ENCODE data around the gene CCDC149. TPM values are rescaled to one million over a fixed set of nuclear protein-coding genes. Genes with fewer than 3 reads are reported as not detected.

The CCDC149 gene
- polyA plus RNA-seq, 2 of the 4 experiments (the other 2 are of a cell fraction) = 1.4 to 2.8 TPM

- no peak for DNase-seq (ENCODE audit: low read depth in 1 of 2, low spot score in 1 of 2)
- 75% methylated on average over 3 of the region's 3 CpGs for WGBS (ENCODE audit: missing lambda C conversion rate)
- H3K4me1 ChIP-seq = no peaks in the 10 kb centered on the region
- H3K4me2 ChIP-seq = no peak overlapping the region
- ATAC-seq = no peak
- TF ChIP-seq MYC (IDR thresholded peaks at IDR 0.05; ENCODE audit: borderline replicate concordance, low read length) (no peak), REST (IDR thresholded peaks at IDR 0.05) (no peak), PBX3 (IDR thresholded peaks at IDR 0.05) (no peak), RNF2 (IDR thresholded peaks at IDR 0.05; ENCODE audit: borderline replicate concordance, low read depth) (no peak), KDM5A (IDR thresholded peaks at IDR 0.05) (no peak), RAD21 (conservative IDR thresholded peaks at IDR 0.05 in 1 of 2, IDR thresholded peaks at IDR 0.05 in 1 of 2) (no peak), ATOH8 (CRISPR knock-in tag; IDR thresholded peaks at IDR 0.05; ENCODE audit: low read depth) (no peak), ELK1 (IDR thresholded peaks at IDR 0.05; ENCODE audit: low read depth, low read length) (no peak)
- ChIA-PET POLR2A (no interaction called here), CTCF (no interaction called here)
- FAIRE-seq = no peak
- no peak overlapping the region for H3K27ac ChIP-seq
- H3K4me3 ChIP-seq = no peak overlapping the region
- H3K9me3 ChIP-seq = no peaks in the 10 kb centered on the region
Measured at GRCh38 chr4:24840826-24841543, 71.9 kb downstream of the CCDC149 start.

GRCh38 chr4:24840362-24840761, 72.5 kb downstream of the CCDC149 start:
- FAIRE-seq (no peak), ATAC-seq (no peak), DNase-seq (ENCODE audit: low read depth in 1 of 2, low spot score in 1 of 2) (no peak)
- H3K4me3 ChIP-seq = no peak overlapping the region
- CTCF ChIA-PET = no interaction called here
- TF ChIP-seq GATA3 (IDR thresholded peaks at IDR 0.05; ENCODE audit: borderline replicate concordance) = no peak
- no peak for TF ChIP-seq FOXS1 (CRISPR knock-in tag; IDR thresholded peaks at IDR 0.05)
- H3K4me2 ChIP-seq = no peak overlapping the region
- H3K4me1 ChIP-seq = no peaks in the 10 kb centered on the region
- WGBS (ENCODE audit: missing lambda C conversion rate) = 88% methylated on average over 5 of the region's 5 CpGs
- no peaks in the 10 kb centered on the region for H3K9me3 ChIP-seq
- POLR2A ChIA-PET = no interaction called here
- H3K27ac ChIP-seq = no peak overlapping the region

- CTCF ChIA-PET = no interaction called here
- ATAC-seq (no peak), FAIRE-seq (no peak), DNase-seq (ENCODE audit: low read depth in 1 of 2, low spot score in 1 of 2) (no peak)
- TF ChIP-seq BHLHE40 (IDR thresholded peaks at IDR 0.05; ENCODE audit: low read depth, low read length) (no peak), RNF2 (IDR thresholded peaks at IDR 0.05; ENCODE audit: borderline replicate concordance, low read depth) (no peak), CBX2 (IDR thresholded peaks at IDR 0.05; ENCODE audit: borderline replicate concordance, low read depth) (no peak), POLR2A (IDR thresholded peaks at IDR 0.05; ENCODE audit: low read length) (no peak), ATOH8 (CRISPR knock-in tag; IDR thresholded peaks at IDR 0.05; ENCODE audit: low read depth) (no peak), FOXS1 (CRISPR knock-in tag; IDR thresholded peaks at IDR 0.05) (no peak), HOXB5 (CRISPR knock-in tag; IDR thresholded peaks at IDR 0.05) (no peak), HMGXB4 (CRISPR knock-in tag; IDR thresholded peaks at IDR 0.05; ENCODE audit: borderline replicate concordance) (no peak)
- WGBS (ENCODE audit: missing lambda C conversion rate) = 47% methylated on average over 5 of the region's 5 CpGs
- Histone ChIP-seq H3K27ac (no peak overlapping the region), H3K4me1 (no peaks in the 10 kb centered on the region), H3K4me2 (no peak overlapping the region), H3K4me3 (no peak overlapping the region), H3K9me3 (no peaks in the 10 kb centered on the region)
- POLR2A ChIA-PET = no interaction called here
Measured at GRCh38 chr4:24837781-24838180, 75.1 kb downstream of the CCDC149 start.
